HS-5 (cell line): ENCODE measurements around the gene SHANK2.
A peak's percentile ranks its signal among the peaks of the same experiment; 100 is the strongest.
"Not testable (repeated sequence)": the region's sequence is repeated elsewhere in the genome, so short reads cannot be mapped to it uniquely, and the experiment has no call there.

Source experiments
- DNase-seq: peaks from one replicate; pipeline ENCODE4 v3.0.0-alpha.2; 2012; ENCODE audit warnings: low read depth

The SHANK2 gene

DNA sequence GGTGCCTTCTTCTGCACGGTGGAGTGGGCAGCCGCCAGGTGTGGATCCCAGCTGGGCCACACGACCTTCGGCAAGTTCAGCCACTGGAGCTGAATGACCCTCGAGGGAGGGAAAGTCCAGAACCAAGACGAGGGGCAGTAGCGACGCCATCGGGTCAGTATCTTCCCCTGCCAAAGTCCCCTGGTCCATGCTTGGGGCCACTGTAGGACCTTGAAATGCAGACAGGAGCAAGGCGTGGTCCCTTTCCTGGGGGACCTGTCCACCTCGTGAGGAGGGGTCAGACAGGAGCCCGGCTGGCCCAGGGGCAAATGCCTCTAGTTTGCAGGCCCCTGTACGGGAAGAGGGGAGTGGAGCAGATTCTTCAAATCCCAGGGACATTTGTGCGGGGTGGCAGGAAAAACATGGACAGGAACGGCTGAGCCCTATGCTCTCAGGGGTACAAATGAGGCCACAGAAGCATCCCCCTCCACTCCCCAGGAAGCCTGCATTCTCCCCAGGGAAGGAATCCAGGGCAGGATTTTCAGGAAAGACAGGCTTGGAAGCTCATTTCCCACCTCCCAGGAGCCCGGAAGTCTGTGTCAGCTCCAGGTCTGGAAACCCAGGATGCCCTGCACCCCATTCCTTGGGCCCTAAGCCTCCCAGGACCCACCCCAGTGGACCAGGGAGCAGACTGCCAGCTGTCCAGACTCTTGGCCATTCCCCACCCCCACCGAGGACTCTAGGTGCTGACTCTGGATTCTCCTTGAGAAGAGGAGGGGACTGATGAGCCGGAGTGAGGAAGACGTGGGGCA lies 6.6 kb downstream of the SHANK2 start:
- no peak for DNase-seq

DNA sequence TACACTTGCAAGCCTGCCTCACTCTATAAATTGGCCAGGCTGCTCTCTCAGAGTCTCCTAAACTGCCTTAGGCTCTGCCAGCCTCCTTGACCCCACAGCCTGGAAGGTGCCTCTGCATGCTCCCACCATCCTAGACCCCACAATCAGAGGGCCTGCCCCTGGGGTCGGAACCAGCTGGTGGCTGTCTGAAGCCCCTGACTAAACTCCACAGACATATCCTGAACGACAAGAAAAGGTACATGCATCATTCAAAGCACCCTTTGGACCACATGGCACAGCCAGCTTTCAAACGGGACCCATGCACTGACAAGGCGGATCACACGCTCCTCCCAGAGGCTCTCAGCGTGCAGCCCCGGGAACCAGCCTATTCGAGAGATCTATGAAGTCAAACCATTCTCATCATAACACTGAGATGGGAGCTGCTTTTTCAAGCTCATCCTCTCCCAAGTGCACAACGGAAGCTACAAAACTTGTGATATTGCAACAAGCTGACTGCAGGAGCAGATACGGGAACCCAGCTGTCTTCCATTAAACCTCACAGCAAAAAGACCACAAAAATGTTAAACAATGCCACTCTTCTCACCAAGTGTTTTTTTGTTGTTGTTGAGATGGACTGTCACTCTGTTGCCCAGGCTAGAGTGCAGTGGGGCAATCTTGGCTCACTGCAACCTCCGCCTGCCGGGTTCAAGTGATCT lies 8.1 kb downstream of the SHANK2 start:
- DNase-seq: no peak

DNA sequence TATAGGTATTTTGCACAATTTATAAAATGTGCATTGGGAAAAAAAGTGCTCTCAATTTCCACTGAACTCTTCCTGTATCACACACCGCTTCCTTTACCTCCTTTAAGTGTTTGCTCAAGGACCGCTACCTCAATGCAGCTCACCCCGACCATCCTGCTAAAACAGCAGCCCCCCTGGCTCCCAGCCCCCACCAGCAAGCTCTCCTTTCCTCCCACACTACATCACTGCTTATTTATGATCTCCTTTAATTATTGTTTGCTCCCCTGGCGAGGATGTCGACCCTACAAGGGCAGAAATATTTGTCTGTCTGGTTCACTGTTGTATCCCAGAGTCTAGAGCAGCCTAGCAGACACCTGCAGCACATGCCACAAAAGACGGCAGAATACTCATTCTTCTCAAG lies 10.0 kb downstream of the SHANK2 start:
- DNase-seq: no peak

DNA sequence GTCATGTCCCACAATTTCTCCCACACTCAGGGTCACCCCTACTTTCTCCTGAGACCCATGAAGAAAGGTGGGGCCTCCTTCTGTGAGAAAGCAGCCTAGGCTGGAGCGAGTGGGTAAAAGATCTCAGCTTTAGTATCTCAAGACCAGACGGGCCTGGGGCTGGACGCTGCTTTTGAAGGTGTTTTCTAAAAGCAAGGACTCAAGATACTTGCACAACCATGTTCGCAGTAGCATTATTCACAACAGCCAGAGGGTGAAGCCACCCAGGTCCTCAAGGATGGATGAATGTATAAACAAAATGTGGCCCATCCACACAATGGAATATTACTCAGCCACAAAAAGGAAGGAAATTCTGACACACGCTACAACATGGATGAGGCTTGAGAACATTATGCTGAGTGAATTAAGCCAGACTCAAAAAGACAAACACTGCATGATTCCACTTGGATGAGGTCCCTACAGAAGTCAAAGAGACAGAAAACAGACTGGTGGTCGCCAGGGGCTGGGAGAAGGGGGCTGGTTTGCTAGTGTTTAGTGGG lies 10.6 kb downstream of the SHANK2 start:
- DNase-seq: no peak

DNA sequence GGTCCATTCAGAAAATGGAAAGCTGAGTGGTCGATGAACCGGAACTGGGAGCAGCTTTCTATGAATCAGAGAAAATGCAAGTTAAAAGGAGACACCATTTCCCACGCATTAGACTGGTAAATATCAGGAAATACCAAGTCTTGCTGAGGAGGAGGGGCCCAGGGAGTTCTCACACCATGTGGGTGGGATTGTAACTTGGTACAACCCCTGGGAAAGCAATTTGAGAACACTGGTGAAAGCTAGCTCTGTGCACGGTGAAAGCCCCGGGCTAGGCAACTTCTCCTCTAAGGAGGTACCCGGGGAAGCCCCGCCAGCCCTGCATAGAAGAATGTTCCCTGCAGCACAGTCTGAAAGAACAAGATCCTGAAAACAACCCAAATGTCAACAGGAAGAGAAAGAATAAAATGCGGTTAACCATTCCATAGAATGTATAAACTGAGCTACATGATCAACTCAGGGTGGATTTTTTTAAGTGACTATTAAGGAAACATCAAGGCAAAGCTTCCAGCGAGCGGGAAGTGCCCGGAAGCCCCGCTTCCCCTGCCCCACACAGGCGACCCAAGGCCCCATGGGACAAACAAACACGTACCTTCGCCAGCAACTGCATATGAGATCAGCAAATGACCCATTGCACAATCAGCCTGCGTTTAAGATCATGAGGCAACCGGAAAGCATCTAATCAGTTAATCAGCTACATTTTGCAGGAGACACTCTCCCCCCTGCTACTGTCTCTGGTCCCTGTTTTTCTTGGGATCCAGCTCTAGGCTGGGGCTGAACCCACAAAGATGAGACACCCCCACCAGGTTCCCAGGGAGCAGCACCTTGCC lies 11.3 kb downstream of the SHANK2 start:
- DNase-seq: peak; percentile 64

DNA sequence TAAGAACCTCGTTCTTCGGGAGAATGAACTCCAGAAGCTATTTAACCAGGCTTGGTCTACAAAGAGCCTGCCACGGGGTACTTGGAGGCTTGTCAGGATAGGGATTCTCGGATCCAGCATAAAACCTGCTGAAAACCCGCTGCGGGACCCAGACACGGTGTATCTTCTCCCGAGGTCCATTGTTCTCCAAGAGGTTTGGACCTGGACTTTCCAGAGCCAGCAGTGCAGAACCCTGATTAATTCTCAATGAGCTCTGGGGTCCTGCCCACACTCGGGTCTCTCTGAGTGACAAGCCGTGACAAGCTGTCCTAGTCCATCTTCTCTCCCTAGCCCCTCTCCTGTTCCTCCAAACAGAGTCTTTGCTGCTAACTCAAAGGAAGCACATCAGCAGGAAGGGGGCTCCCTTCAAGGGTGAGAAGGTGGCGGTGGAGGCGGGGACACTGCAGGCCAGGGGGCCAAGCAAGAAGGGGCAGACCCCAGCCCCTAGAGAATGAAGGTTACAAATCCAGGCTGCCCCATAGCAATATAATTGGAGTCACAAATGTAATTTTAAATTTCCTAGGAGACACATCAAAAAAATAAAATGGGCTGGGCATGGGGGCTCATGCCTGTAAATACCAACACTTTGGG lies 12.2 kb downstream of the SHANK2 start:
- DNase-seq: no peak

DNA sequence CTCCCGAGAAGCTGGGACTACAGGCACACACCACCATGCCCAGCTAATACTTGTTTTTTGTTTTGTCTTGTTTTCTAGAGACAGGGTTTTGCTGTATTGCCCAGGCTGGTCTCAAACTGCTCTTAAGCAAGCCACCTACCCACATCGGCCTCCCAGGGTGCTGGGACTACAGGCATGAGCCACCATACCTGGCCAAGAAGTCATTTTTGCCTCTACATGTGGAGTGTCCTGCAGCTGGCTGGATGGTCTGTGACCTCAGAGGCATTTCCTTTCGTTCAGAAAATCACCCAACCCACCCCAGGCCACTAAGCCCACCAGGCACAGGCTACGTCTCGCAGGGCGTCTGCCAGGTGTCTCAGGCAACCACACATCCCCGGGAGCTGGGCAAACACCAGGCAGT lies 12.8 kb downstream of the SHANK2 start:
- no peak for DNase-seq

DNA sequence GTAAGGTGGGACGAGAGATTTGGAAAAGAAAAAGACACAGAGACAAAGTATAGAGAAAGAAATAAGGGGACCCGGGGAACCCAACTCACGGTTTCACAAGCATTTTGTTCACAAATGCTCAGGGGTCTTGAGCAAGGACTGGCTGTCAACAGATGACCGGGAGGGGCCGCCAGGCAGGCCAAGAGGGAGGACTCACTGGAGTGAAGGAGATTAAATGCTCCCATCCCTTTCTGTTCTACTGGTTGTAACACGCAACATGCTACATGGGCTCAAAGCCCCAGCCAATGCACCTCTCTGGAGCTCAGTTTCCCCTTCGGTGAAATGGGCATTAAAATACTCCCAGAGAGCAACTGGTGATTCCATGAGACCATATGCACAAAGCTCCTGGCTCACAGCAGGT lies 13.4 kb downstream of the SHANK2 start:
- DNase-seq: no peak

DNA sequence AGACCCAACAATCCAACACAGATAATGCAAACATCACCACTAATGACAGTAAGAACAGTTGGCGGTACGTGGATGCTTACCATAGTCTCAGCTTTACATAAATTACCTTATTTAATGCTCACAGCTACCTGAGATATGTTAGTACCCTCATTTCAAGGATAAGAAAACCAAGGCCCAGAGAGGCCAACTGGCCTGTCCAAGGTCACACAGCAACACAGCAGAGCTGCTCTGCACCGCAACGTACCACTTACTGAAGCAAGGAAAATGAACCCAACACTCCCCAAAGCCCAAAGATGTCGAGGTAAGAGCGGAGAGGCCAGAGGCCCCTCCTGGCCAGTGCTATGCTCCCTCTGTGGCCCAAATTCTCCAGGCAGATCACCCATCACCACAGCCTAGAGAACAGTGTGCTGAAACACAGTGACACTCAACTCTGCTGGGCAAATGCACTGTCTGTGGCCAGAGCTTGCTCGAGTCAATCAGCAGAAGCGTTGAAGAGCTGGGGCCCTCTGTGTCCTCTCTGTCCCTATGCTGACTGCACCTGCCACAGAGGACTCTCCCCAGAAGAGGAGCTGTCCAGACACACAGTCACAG lies 14.0 kb downstream of the SHANK2 start:
- no peak for DNase-seq

DNA sequence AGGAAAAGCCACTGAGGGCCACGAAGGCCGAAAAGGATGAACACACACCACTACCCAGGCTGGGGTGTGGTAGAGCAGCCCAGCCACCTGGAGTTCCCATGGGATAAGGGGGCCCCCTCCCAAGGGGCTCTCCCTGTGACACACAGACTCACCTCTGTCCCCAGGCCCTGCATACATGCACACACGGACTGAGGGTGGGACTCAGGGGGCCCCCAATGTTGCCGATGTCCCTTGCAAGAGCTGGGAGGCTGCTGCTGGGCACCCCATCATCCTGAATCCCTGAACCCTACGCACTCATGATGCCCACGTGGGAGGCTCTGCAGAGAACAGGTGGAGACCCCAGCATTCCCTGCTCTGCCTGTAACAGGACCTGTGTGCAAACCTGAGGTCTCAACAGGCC lies 14.5 kb downstream of the SHANK2 start:
- DNase-seq: no peak

DNA sequence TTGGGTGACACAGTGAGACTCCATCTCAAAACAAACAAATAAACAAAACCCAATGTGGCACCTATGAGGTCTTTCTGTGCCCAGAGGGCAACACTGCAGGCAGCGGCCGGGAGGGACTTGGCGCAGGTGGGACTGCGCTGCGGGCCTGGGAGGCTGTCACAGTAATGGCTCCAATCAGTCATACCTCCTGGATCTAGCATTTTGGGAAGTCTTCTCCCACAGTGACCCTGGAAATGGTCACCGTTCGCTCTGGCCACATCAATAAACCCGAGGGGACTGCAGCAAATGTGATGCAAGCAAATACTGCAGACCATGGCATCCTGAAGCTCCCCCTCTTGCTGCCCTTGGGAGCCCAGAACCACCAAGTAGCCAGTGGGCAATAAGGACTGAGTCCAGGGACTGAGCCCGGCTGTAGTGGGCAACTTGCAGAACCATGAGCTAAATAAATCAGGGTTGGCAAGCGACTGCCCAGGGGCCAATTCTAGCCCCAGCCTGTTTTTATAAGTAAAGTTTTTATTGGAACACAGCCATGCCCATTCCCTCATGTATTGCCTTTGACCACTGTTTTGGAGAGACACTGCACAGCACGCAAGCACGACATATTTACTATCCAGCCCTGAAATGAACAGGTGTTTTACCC lies 15.4 kb downstream of the SHANK2 start:
- no peak for DNase-seq

DNA sequence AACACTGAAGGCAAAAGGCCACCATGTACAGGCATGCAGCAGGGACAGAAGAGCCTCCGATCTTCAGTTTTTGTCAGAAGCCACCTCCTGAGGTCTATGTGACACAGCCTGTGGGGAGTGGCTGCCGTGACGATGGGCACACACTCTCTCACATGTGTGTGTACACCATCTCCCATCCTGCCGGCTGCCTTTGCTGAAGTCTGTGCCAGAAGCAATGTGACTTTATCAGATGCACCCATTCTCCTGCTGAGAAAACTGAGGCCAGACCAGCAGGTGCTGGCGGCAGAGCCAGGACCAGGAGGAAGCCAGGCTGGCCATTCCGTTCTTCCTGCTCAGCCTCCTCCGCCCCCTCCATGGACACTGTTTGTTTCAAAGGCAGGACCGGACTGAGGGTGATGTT lies 16.7 kb downstream of the SHANK2 start:
- DNase-seq: no peak

DNA sequence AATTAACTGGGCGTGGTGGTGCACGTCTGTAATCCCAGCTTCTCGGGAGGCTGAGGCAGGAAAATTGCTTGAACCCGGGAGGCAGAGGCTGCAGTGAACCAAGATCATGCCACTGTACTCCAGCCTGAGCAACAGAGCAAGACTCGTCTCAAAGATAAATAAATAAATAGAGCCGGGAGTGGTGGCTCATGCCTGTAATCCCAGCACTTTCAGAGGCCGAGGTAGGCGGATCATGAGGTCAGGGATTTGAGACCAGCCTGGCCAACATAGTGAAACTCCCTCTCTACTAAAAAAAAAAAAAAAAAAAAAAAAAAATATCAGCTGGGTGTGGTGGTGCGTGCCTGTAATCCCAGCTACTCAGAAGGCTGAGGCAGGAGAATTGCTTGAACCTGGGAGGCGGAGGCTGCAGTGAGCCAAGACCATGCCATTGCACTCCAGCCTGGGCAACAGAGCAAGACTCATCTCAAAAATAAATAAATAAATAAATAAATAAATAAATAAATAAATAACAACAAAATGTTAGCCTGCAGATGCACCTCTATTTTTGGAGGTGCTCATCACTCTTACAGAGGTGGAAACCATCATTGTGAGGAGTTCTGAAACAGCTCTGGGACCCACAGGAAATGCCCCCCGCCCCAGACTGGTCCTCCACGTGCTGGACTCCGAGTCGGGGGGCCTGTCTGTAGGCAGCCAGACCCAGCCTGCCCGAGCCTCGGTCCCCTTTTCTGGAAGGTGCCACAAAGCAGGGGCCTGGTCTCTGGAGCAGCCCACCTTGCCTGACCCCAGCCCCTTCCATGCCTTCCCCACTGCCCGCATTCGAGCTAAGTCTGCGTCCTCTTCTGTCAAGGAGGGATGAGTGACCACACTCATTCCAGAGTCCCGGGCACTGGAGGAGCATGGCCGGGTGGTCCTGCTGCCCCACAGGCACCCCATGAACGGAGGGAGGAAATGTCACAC lies 18.2 kb downstream of the SHANK2 start:
- DNase-seq: not testable (repeated sequence)

DNA sequence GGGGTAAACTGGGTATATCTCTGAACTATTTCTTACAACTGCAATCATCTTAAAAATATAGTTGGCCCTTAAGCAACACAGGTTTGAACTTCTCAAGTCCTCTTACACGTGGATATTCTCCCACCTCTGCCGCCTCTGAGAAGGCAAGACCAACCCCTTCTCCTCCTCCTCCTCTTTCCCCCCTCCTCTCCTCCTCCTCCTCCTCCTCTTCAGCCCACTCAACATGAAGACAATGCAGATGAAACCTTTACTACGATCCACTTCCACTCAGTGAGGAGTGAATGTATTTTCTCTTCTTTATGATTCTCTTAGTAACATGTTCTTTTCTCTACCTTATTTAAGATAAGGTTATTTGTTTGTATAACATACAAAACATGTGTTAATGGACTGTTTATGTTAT lies 20.0 kb downstream of the SHANK2 start:
- no peak for DNase-seq

DNA sequence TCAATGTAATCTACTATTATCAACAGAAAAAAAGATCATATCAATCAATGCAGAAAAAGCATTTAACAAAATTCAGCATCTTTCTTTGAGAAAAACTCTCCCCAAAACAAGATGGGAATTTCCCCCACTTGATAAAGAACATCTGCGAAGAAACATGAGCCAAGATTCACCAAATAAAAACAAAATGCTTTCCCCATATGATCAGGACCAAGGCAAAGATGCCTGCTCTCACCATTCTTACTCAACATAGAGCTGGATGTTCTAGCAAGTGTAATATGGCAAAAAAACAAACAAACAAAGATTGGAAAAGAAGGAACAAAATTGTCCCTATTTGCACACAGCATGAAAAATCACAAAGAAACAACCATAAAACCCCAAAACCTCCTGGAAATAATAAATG lies 23.4 kb downstream of the SHANK2 start:
- no peak for DNase-seq

DNA sequence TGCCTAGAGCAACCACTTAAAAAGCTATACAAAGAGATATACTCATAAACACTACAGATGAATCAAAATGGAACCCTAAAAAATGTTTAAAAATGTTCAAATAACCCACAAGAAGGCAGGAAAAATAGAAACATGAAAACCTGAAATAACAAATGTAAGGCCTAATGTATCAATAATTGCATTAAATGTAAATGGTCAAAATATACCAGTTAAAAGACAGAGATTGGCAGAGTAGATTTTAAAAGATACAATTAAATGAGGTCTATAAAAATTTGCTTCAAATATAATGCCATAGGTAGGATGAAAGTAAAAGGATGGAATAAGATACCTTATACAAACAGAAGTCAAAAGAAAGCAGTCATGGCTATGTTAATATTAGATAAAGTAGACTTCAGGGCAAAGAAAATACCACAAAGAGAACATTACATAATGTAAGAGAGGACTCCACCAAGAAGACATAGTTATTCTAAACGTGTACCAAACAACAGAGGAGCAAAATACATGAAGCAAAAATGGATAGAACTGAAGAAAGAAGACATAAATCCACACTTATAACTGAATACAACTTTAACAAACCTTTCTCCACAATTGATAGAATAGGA lies 25.2 kb downstream of the SHANK2 start:
- no peak for DNase-seq

DNA sequence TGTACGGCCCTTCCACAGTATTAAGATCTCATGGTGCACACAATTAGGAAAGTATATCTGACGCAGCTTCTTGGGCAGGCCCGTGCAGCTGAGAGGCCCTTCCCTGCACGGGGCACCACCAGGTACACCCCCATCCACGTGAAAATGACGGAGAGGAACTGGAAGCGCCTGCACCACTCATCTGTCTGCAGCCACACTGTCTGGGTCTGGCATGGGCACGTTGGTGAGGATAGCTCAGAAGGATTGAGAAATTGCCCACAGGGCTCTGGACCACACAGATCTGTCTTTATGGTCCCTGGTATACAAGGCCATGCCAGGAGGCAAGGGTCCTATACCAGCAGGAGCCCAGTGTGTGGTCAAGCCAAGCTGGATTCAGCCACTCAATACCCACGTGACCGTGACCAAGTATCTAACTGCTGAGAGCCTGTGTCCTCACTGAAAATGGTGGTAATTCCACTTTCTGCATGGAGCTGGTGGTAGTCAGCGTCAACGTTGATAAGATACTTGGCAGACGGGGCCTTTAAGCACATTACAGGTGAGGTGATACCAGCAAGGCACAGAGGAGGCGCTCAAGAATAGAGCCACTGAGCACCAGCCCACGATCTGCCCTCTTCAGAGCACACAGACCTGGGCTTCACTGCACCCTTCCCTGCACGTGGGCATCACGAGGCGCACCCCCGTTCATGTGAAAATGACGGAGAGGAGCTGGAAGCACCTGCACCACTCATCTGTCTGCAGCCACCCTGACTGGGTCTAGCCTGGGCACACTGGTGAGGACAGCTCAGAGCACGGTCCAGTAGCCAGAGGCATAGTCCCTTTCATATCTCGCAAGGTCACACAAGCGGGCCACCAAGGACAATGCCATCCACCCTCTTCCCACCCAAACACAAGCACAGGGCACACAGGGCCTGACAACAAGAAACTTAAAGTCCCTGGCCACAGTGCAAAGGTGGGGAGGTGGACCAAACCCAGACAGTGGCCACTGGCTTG lies 28.4 kb downstream of the SHANK2 start:
- DNase-seq: no peak

DNA sequence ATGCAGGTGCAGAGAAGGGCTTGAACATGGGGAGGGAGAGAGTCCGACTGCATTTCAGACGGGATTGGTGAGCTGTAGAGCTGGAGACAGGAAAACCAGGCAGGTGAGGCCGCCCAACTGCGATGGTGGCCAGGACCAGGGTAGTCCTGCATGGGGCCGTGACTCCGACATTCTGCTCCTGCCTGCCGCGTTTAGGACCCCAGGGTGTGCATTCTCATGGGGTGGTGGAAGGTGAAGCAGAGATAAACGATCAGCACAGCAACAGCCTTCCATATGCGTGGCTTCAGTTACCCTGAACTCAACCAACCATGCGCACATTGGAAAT lies 29.3 kb downstream of the SHANK2 start:
- no peak for DNase-seq
